Transverse colon (tissue), 3 donors: ENCODE measurements around the gene SENP3.

Source experiments
- CTCF ChIP-seq, 5 experiments: fragments of 200-600 bp in 3 of 5; fragments of 450-650 bp in 2 of 5; sonication (generic) in 3 of 5; IDR thresholded peaks; 1 replicate in 2 of 5; 2 replicates in 3 of 5; pipeline ENCODE4 v1.5.1; 2016 to 2017; ENCODE audit warnings: antibody characterized with exemption in 5 of 5, inconsistent platforms in 3 of 5, mild to moderate bottlenecking in 2 of 5, moderate library complexity in 1 of 5
- EP300 ChIP-seq: sonication (generic); formaldehyde crosslinking; IDR thresholded peaks from one replicate; pipeline ENCODE4 v1.6.1; 2017; ENCODE audit warnings: antibody characterized with exemption, low read depth

- TF ChIP-seq CTCF (IDR thresholded peaks at IDR 0.05) (no peak), EP300 (no peak)
Measured at GRCh38 chr17:7590743-7591142, 29.0 kb downstream of the SENP3 start.
